GM21447 (cell line): ENCODE data around the gene C12orf60.
A peak's percentile ranks its signal among the peaks of the same experiment; 100 is the strongest.

Experiments used
- ATAC-seq: cut with Tn5 transposase; IDR thresholded peaks from one replicate; pipeline ENCODE4 v1.9.1; 2021; ENCODE audit not compliant: unreplicated experiment

C12orf60 gene

GRCh38 chr12:14833952-14834351, 30.5 kb downstream of the C12orf60 start:
- ATAC-seq = no peak

GRCh38 chr12:14834509-14834908, 31.0 kb downstream of the C12orf60 start:
- ATAC-seq = no peak

GRCh38 chr12:14836336-14837210, 33.1 kb downstream of the C12orf60 start:
- no peak for ATAC-seq

- no peak for ATAC-seq
These were observed 35.8 kb downstream of the C12orf60 start for GRCh38 chr12:14839262-14839661.

- ATAC-seq = no peak
These were observed 37.1 kb downstream of the C12orf60 start for GRCh38 chr12:14840616-14841015.

- no peak for ATAC-seq
These were observed 38.3 kb downstream of the C12orf60 start for GRCh38 chr12:14841761-14842160.

- ATAC-seq = no peak
These were observed 38.8 kb downstream of the C12orf60 start for GRCh38 chr12:14842315-14842714.

GRCh38 chr12:14843425-14843887, 40.0 kb downstream of the C12orf60 start, which contains the start of gene ART4:
Gene ART4 (minus strand): TSS chr12:14843526. CDS start chr12:14843113, 413 bp downstream.
- no peak for ATAC-seq

- no peak for ATAC-seq
These were observed 40.9 kb downstream of the C12orf60 start for GRCh38 chr12:14844401-14844800.

GRCh38 chr12:14845350-14845750, 41.9 kb downstream of the C12orf60 start:
- ATAC-seq = no peak

GRCh38 chr12:14846042-14846587, 42.6 kb downstream of the C12orf60 start:
- no peak for ATAC-seq

- ATAC-seq = no peak
These were observed 43.6 kb downstream of the C12orf60 start for GRCh38 chr12:14846876-14847580.

GRCh38 chr12:14849661-14850060, 46.2 kb downstream of the C12orf60 start:
- no peak for ATAC-seq

GRCh38 chr12:14850929-14851663, 47.6 kb downstream of the C12orf60 start:
- ATAC-seq = peak; percentile 73

GRCh38 chr12:14852880-14853279, 49.4 kb downstream of the C12orf60 start:
- ATAC-seq = no peak

- ATAC-seq = no peak
These were observed 50.5 kb downstream of the C12orf60 start for GRCh38 chr12:14853961-14854360.

- no peak for ATAC-seq
These were observed 51.2 kb downstream of the C12orf60 start for GRCh38 chr12:14854586-14855183.

- ATAC-seq = no peak
These were observed 55.0 kb downstream of the C12orf60 start for GRCh38 chr12:14858513-14858912.

GRCh38 chr12:14860490-14860889, 57.0 kb downstream of the C12orf60 start:
- no peak for ATAC-seq

- no peak for ATAC-seq
These were observed 65.5 kb downstream of the C12orf60 start for GRCh38 chr12:14868916-14869506.
